LHCN-M2 (cell line): Measurements from ENCODE around the gene BAHCC1. TPM values are rescaled to one million over a fixed set of nuclear protein-coding genes. Genes with fewer than 3 reads are reported as not detected.
"Not testable (repeated sequence)": the region's sequence is repeated elsewhere in the genome, so short reads cannot be mapped to it uniquely, and the experiment has no call there.

Experiments used
- DNase-seq: peaks from one replicate; pipeline ENCODE4 v3.0.0-alpha.2; 2012; ENCODE audit warnings: low read depth
- total RNA-seq: library from RNA; depleted of rRNA; stranded (reverse); fragments of >200 nt; gene quantifications from 2 replicates; pipeline ENCODE4 v1.2.3, GENCODE V29; 2014

The BAHCC1 gene
- total RNA-seq, 1 experiment from 2014 or later, result 6.6 TPM

GRCh38 chr17:81425716-81426392 lies 30.6 kb downstream of the BAHCC1 start:
- not testable (repeated sequence) for DNase-seq

- no peak for DNase-seq
Observed at GRCh38 chr17:81426393-81427172, 31.3 kb downstream of the BAHCC1 start.

- no peak for DNase-seq
Observed at GRCh38 chr17:81427173-81428120, 32.2 kb downstream of the BAHCC1 start.

- no peak for DNase-seq
Observed at GRCh38 chr17:81428121-81428515, 32.9 kb downstream of the BAHCC1 start.

- no peak for DNase-seq
Observed at GRCh38 chr17:81428516-81428915, 33.3 kb downstream of the BAHCC1 start.

GRCh38 chr17:81428948-81429774 lies 33.9 kb downstream of the BAHCC1 start:
- peak; percentile 61 for DNase-seq

- DNase-seq, result no peak
Observed at GRCh38 chr17:81429821-81430551, 34.7 kb downstream of the BAHCC1 start.

- DNase-seq, result no peak
Observed at GRCh38 chr17:81431545-81432482, 36.6 kb downstream of the BAHCC1 start.

GRCh38 chr17:81432941-81433340 lies 37.7 kb downstream of the BAHCC1 start:
- peak; percentile 68 for DNase-seq

GRCh38 chr17:81433656-81434055 lies 38.4 kb downstream of the BAHCC1 start:
- no peak for DNase-seq

GRCh38 chr17:81434072-81434471 lies 38.8 kb downstream of the BAHCC1 start:
- peak; percentile 36 for DNase-seq

- DNase-seq, result no peak
Observed at GRCh38 chr17:81434681-81435417, 39.6 kb downstream of the BAHCC1 start.

- peak; percentile 34 for DNase-seq
Observed at GRCh38 chr17:81435652-81436293, 40.5 kb downstream of the BAHCC1 start.

GRCh38 chr17:81436294-81436849 lies 41.1 kb downstream of the BAHCC1 start:
- peak; percentile 45 for DNase-seq

- no peak for DNase-seq
Observed at GRCh38 chr17:81437191-81437651, 42.0 kb downstream of the BAHCC1 start.

- no peak for DNase-seq
Observed at GRCh38 chr17:81438007-81438659, 42.9 kb downstream of the BAHCC1 start.

- no peak for DNase-seq
Observed at GRCh38 chr17:81438688-81439087, 43.4 kb downstream of the BAHCC1 start.
